ENCODE results near the gene LRIG1.

- TF ChIP-seq CTCF (conservative IDR thresholded peaks at IDR 0.05 in 1 of 2, IDR thresholded peaks at IDR 0.05 in 1 of 2; ENCODE audit: low read depth in 1 of 2, low read length in 2 of 2) (no peak), EZH2 (IDR thresholded peaks at IDR 0.05; ENCODE audit: low read length, missing control alignments) (no peak)
Observed at GRCh38 chr3:66532613-66533012, 31.8 kb upstream of the LRIG1 start.
